Activated T-helper 1 cell treated with anti-CD3 and anti-CD28 coated beads, Interleukin-12 subunit alpha, Interleukin-12 subunit beta, Interleukin-2, Interleukin-4 antibody, amounts not matched to agents 30 ng/mL and 10 ng/mL and 1 ng/mL, durations not matched to agents 14 hours and 24 hours and 36 hours (primary cell): ENCODE results near the gene REV1. TPM values are rescaled to one million over a fixed set of nuclear protein-coding genes. Genes with fewer than 3 reads are reported as not detected.

Experiments
- DNase-seq: peaks from one replicate; pipeline ENCODE4 v3.0.0; 2021; ENCODE audit warnings: low spot score
- H3K27ac Mint-ChIP-seq: one replicate; pipeline ENCODE4 v1.8.0; 2021; ENCODE audit warnings: mild to moderate bottlenecking, mixed read lengths
- H3K27me3 Mint-ChIP-seq: one replicate; pipeline ENCODE4 v1.8.0; 2022; ENCODE audit warnings: mild to moderate bottlenecking, moderate library complexity, mixed read lengths; ENCODE audit not compliant: insufficient read depth
- H3K36me3 Mint-ChIP-seq: one replicate; pipeline ENCODE4 v1.8.0; 2021; ENCODE audit warnings: low read depth, mixed read lengths
- H3K4me1 Mint-ChIP-seq: one replicate; pipeline ENCODE4 v1.8.0; 2021; ENCODE audit warnings: low read depth, mixed read lengths
- H3K4me3 Mint-ChIP-seq: one replicate; pipeline ENCODE4 v1.8.0; 2021; ENCODE audit warnings: mild to moderate bottlenecking, moderate library complexity, mixed read lengths
- H3K9me3 Mint-ChIP-seq: one replicate; pipeline ENCODE4 v1.8.0; 2021; ENCODE audit warnings: mixed read lengths
- intact Hi-C: fragments of 100-400 bp; cut with micrococcal nuclease; formaldehyde crosslinking; loops from one replicate; pipeline ENCODE4 v1.15.1; 2024
- total RNA-seq: library from RNA; stranded (reverse); gene quantifications from 2 replicates; pipeline ENCODE4 v1.2.3, GENCODE V29; 2022

Gene REV1
- total RNA-seq, 1 donor from 2014 or later = 49.6 TPM

DNA sequence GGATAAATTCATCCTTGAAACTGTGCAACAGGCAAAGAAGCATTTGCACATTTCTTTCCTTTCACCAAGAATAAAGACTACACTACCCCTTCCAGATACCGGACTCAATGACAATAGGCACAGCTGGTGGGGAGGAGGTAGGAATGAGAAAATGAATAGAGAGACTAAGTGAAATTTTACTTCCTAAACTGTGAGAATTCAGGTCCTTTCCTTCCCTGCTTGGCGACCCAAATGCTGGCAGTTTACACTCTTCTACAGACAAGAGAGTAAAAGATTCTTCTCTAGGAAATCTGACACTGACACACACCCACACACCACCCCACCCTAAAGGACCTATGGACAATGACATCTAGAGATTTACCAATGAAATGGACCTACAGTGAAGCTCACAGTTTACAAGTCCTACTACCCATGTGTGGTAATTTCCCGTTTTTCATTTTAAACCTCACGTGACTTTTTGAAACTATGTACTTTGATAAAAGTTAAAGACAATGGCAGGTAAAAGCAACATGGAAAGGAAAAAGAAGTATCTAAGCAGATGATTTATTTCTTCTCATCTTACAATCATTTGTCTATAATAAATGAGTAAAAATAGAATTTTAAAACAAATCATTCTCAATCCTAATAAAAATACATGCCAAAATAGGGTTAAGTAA lies 27.9 kb downstream of the REV1 start:
- peaks cover 28% of the 10 kb centered on the region for H3K36me3 Mint-ChIP-seq
- H3K4me1 Mint-ChIP-seq = no peaks in the 10 kb centered on the region
- no peak overlapping the region for H3K4me3 Mint-ChIP-seq
- no peaks in the 10 kb centered on the region for H3K27me3 Mint-ChIP-seq
- no peaks in the 10 kb centered on the region for H3K9me3 Mint-ChIP-seq
- intact Hi-C loops = no loop called here
- no peak for DNase-seq
- no peak overlapping the region for H3K27ac Mint-ChIP-seq

DNA sequence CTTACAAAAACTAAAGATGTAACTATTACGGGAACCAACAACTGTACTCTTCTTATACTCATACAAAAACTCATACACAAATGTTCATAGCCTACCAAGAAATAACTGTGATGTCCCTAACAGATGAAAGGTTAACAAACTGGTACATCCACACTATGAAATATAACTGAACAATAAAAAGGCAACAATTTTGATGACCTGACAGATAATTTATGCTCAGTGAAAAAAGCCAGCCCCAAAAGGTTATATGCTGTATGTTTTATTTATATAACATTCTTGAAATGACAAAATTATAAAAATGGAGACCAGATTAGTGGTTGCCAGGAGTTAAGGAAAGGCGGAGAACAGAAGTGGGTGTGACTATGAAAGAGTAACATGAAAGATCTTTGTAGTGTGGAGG lies 31.3 kb downstream of the REV1 start:
- no peak overlapping the region for H3K27ac Mint-ChIP-seq
- no peak for DNase-seq
- intact Hi-C loops = no loop called here
- H3K27me3 Mint-ChIP-seq = no peaks in the 10 kb centered on the region
- no peak overlapping the region for H3K4me3 Mint-ChIP-seq
- H3K36me3 Mint-ChIP-seq = peaks cover 39% of the 10 kb centered on the region
- H3K9me3 Mint-ChIP-seq = no peaks in the 10 kb centered on the region
- H3K4me1 Mint-ChIP-seq = no peaks in the 10 kb centered on the region

DNA sequence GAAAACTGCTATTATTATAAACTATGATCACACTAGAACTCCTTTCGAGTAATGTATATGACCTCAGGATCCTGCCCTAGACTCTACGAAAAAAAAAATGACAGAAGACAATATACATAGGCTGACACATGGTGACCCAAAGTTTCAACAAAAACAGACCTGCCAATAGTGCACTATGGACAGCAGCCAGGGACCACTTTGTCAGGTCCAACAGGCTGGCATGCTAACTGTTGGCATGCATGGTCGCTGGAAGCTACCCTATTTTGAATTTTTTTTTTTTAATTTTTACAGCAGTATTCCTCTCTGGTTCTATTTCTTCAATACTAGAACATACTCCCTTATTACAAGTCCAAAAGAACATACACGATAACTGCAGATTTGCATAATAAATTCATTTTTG lies 38.1 kb downstream of the REV1 start:
- H3K27ac Mint-ChIP-seq = no peak overlapping the region
- DNase-seq = no peak
- no peaks in the 10 kb centered on the region for H3K27me3 Mint-ChIP-seq
- intact Hi-C loops = no loop called here
- no peak overlapping the region for H3K4me3 Mint-ChIP-seq
- peaks cover 33% of the 10 kb centered on the region for H3K36me3 Mint-ChIP-seq
- no peaks in the 10 kb centered on the region for H3K4me1 Mint-ChIP-seq
- no peaks in the 10 kb centered on the region for H3K9me3 Mint-ChIP-seq

DNA sequence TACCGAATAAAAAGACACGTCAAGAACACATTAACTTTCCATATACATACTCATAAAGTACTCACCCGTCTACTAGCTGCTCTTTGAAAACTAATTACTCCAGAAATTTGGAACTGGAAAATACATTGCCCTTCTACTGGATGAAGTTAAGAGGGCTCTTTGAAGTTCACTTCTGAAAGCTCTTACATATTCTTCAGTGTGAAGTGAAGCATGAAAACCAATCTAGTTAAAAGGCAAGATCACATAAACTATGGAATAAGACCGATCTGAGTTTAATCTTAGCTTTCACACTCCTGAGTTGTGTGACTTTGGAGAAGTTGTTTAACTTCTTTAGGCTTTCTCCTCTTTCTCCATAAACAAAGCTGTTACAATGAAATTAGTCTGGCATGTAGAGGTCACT lies 38.5 kb downstream of the REV1 start:
- H3K4me3 Mint-ChIP-seq = no peak overlapping the region
- no peaks in the 10 kb centered on the region for H3K9me3 Mint-ChIP-seq
- H3K36me3 Mint-ChIP-seq = peaks cover 33% of the 10 kb centered on the region
- no peak overlapping the region for H3K27ac Mint-ChIP-seq
- intact Hi-C loops = no loop called here
- no peaks in the 10 kb centered on the region for H3K27me3 Mint-ChIP-seq
- no peak for DNase-seq
- H3K4me1 Mint-ChIP-seq = no peaks in the 10 kb centered on the region

DNA sequence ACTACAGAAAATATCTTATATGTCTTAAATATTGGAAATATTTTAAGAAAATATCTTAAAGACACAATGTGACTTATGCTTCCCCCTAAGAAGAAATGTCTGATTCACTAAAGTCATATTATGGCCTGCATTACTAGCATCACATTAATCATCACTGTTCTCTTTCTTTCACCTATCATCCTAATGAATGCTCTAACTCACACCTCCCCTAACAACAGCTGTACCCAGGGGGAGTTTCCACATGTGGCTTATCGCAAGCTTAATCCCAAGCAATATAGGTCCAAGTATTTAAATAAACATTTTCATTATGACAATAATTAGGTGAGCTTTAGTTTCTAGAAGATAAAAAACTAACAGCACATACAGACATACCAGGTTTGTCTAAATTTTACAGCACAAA lies 39.6 kb downstream of the REV1 start:
- Mint-ChIP-seq H3K4me1 (peaks cover 2% of the 10 kb centered on the region), H3K27me3 (no peaks in the 10 kb centered on the region), H3K4me3 (no peak overlapping the region), H3K27ac (no peak overlapping the region), H3K9me3 (no peaks in the 10 kb centered on the region), H3K36me3 (peaks cover 27% of the 10 kb centered on the region)
- no peak for DNase-seq
- intact Hi-C loops = no loop called here

DNA sequence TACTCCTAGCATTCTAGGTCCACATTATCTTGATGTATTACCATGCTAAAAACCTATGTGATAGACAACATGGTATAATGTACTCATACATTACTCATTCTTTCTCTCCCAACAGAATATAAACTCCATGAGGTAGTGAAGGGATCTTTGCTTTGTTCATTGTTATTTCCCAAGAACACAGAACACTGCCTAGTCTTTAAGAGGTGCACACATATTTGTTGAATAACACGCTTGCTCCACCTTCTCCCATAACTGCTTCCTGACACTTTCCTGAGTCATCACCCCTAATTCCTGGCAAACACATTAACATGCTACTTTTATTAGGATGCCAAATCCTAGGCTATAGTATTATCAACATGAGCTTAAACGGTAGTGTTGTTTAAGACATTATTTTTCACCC lies 41.3 kb downstream of the REV1 start:
- intact Hi-C loops = no loop called here
- Mint-ChIP-seq H3K4me1 (peaks cover 15% of the 10 kb centered on the region), H3K4me3 (no peak overlapping the region), H3K9me3 (no peaks in the 10 kb centered on the region), H3K27me3 (no peaks in the 10 kb centered on the region), H3K27ac (no peak overlapping the region), H3K36me3 (peaks cover 23% of the 10 kb centered on the region)
- no peak for DNase-seq

DNA sequence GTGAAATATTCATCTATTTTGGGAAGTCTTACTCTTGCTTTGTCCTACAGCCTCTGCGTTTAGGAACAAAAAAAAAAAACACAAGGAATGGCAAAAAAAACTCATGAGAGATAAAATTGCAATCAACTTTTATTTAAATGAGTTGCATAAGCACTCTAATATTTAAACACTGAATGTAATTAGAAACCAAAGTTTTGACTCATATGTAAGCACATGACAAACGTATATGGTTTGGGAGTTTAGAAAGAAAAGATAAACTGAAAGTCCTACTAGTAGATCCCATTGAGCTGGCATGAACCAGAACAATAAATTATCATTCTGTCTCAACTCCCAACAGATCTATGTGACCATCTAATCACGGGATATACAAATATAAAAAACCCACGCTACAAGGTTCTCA lies 44.8 kb downstream of the REV1 start:
- no peak overlapping the region for H3K27ac Mint-ChIP-seq

DNA sequence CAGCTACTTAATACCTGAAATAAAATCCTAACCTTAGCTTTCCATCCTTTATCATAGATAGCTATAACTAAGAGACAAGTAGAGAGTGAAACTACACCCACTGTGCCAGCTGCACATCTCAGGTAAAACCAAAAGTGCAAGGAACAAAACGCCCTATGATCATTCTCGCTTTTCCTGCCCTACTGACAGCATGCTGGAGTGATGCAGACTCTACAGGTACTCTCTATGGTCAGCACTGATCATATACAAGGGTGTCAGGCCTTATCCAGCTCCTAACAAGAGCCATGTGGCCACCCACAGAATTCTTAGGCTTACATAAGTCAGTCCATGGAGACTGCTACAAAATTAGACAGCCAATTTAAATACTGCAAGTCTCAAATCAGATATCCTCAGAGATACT lies 45.6 kb downstream of the REV1 start:
- no peaks in the 10 kb centered on the region for H3K9me3 Mint-ChIP-seq
- peaks cover 15% of the 10 kb centered on the region for H3K4me1 Mint-ChIP-seq
- no peak overlapping the region for H3K4me3 Mint-ChIP-seq
- H3K36me3 Mint-ChIP-seq = peaks cover 17% of the 10 kb centered on the region
- DNase-seq = no peak
- no peak overlapping the region for H3K27ac Mint-ChIP-seq
- intact Hi-C loops = no loop called here
- H3K27me3 Mint-ChIP-seq = no peaks in the 10 kb centered on the region

More for the DNA sequence above, 44.8 kb downstream of the REV1 start:
- Mint-ChIP-seq H3K27me3 (no peaks in the 10 kb centered on the region), H3K4me3 (no peak overlapping the region), H3K9me3 (no peaks in the 10 kb centered on the region), H3K4me1 (peaks cover 15% of the 10 kb centered on the region), H3K36me3 (peaks cover 17% of the 10 kb centered on the region)
- no peak for DNase-seq
- intact Hi-C loops = no loop called here

DNA sequence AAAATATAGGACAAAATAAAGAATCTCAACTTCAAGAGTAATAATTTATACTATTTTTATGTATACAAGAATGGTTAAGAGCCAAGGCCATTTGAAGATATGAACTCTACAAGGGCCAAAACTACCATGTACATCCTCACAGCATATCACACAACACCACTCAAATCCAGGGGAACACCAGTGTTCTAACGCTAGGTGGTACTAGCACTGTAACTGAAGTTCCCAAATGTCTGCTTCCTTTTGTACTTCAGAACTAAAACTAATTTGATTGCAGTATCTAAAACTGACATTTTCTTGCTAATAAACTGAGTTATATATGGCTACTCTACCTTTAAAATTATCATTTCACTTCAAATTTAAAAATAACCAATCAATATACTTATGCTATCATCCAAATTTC lies 47.0 kb downstream of the REV1 start:
- DNase-seq = no peak
- H3K27ac Mint-ChIP-seq = no peak overlapping the region
- H3K27me3 Mint-ChIP-seq = no peaks in the 10 kb centered on the region
- peaks cover 15% of the 10 kb centered on the region for H3K4me1 Mint-ChIP-seq
- no peak overlapping the region for H3K4me3 Mint-ChIP-seq
- no peaks in the 10 kb centered on the region for H3K9me3 Mint-ChIP-seq
- peaks cover 15% of the 10 kb centered on the region for H3K36me3 Mint-ChIP-seq
- intact Hi-C loops = loop anchor here (1.0 kb wide), 1 partner anchor 47 kb away; the partner anchor contains the start of gene REV1

DNA sequence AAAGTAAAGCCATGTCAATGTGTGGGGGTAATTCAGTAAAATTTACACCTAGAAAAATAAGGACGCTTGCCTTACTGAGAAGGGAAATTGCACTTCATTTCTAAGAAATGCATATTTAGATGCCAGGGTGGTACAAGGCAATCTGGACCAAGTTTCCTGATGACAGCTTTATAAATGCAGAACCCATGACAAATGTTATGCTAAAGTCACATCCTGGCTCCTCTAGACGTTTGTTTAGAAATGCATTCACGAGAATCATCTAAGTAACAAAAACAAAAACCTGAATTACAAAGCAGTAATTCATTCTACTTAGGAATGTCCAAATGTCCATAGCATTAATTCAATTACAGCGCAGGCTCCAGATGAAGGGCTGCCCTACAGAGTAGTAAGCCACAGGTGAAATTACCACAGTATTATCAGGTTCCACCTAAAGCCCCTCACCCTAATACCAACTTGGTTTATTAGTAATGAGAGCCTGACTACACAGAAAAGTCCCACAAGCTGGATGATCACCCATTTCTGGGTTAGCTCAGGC lies 49.8 kb downstream of the REV1 start:
- Mint-ChIP-seq H3K4me3 (no peak overlapping the region), H3K9me3 (no peaks in the 10 kb centered on the region), H3K4me1 (peaks cover 11% of the 10 kb centered on the region), H3K27ac (no peak overlapping the region), H3K36me3 (peaks cover 16% of the 10 kb centered on the region), H3K27me3 (no peaks in the 10 kb centered on the region)
- intact Hi-C loops = no loop called here
- no peak for DNase-seq

DNA sequence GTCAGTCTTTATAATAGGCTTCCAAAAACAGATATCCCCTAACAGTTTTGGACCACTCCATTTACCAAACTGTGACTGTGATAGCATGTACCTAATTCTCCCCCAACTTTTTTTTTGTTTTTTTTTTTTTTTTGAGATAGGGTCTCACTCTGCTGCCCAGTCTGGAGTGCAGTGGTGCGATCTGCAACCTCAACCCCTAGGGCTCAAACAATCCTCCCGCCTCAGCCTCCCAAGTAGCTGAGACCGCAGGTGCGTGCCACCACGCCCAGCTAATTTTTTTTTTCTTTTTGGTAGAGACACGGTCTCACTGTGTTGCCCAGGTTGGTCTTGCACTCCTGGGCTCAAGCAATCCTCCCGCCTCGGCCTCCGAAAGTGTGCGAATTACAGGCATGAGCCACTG lies 52.9 kb downstream of the REV1 start:
- intact Hi-C loops = no loop called here
- Mint-ChIP-seq H3K4me1 (no peaks in the 10 kb centered on the region), H3K27ac (no peak overlapping the region), H3K9me3 (no peaks in the 10 kb centered on the region), H3K27me3 (no peaks in the 10 kb centered on the region), H3K36me3 (peaks cover 18% of the 10 kb centered on the region), H3K4me3 (no peak overlapping the region)
- no peak for DNase-seq

DNA sequence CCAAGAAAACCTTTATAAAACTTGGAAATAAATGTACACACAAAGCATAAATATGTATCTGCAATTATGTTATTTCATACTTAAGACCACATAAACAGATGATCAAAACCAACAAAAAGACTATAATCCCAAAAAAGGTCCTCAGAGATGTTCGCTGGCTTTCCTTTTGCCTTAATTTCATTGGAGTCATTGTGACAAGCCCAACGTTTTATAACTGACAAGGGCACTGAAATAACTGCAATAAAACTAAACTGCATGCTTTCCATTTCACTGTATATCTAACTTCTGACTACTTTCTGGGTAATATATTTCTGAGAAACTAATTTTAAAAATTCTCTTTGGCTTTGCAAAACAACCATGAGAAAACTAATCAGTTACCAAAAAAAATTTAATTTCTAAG lies 56.5 kb downstream of the REV1 start:
- peaks cover 18% of the 10 kb centered on the region for H3K36me3 Mint-ChIP-seq
- no peaks in the 10 kb centered on the region for H3K27me3 Mint-ChIP-seq
- no peaks in the 10 kb centered on the region for H3K9me3 Mint-ChIP-seq
- no peak overlapping the region for H3K27ac Mint-ChIP-seq
- peaks cover 11% of the 10 kb centered on the region for H3K4me1 Mint-ChIP-seq
- intact Hi-C loops = no loop called here
- H3K4me3 Mint-ChIP-seq = no peak overlapping the region
- DNase-seq = no peak

DNA sequence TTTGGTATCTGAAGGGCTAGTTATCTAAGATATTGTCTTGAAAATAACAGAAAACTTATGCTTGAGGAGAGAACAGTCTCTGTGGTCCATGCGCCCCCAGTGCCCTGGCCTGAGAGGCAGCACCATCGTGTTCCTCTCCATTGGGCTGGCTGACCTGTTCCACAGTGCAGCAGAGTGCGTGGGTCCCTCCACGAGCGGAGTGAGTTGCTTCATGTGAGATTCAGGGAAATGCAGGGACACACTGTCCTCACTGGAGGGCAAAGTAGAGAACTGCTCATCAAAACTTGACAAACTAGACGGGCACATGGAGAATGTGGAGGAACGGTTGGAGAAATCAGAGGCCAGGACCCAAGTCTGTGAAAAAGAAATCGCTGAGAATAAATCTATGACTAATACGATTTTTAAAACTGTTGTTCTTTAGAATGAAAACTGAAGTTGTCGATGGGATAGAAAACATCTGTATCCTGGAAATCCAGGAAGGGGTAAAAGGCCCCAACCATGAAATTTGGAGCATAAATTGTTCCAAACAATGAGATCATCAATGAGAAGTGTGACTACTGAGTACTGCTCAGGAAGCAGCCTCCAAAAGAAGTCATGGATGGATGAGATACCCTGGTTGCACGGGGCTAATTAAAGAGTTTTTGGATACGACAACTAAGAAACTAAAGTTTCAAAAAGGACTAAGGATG lies 58.1 kb downstream of the REV1 start:
- Mint-ChIP-seq H3K27me3 (no peaks in the 10 kb centered on the region), H3K9me3 (no peaks in the 10 kb centered on the region), H3K4me1 (peaks cover 11% of the 10 kb centered on the region), H3K4me3 (no peak overlapping the region), H3K27ac (peak overlapping the region; percentile 18), H3K36me3 (peaks cover 18% of the 10 kb centered on the region)
- DNase-seq = no peak
- intact Hi-C loops = no loop called here
